Measurements from ENCODE around the gene FGF9.

The FGF9 gene

DNA sequence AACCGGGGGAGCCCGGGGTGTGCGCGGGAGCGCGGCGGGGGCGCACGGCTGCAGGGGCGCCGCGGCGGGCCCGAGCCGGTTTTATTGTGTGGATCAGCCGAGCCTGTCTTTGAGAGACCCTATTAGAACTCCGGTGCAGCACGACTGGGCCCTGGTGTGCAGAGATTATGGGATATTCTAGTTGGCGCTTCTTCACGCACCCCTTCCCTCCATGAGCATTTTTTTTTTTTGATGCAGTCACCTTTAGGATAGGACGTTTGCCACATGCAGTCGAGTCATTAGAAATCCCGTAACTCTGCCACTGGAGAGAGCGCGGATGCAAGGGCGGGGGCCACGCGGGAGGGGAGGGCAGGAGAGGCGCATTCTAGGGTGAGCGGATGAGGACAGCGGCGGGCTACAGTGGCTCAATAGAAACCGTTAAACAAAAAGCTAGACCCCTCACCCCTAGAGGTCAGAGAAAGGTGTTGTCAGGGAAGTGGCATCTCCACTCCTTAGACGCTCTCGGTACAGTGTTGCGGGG, 3.7 kb downstream of the FGF9 start:
- DNase-seq (ENCODE audit: low read depth in 3 of 3) = peak in 1 of 3 experiments; percentile 6

DNA sequence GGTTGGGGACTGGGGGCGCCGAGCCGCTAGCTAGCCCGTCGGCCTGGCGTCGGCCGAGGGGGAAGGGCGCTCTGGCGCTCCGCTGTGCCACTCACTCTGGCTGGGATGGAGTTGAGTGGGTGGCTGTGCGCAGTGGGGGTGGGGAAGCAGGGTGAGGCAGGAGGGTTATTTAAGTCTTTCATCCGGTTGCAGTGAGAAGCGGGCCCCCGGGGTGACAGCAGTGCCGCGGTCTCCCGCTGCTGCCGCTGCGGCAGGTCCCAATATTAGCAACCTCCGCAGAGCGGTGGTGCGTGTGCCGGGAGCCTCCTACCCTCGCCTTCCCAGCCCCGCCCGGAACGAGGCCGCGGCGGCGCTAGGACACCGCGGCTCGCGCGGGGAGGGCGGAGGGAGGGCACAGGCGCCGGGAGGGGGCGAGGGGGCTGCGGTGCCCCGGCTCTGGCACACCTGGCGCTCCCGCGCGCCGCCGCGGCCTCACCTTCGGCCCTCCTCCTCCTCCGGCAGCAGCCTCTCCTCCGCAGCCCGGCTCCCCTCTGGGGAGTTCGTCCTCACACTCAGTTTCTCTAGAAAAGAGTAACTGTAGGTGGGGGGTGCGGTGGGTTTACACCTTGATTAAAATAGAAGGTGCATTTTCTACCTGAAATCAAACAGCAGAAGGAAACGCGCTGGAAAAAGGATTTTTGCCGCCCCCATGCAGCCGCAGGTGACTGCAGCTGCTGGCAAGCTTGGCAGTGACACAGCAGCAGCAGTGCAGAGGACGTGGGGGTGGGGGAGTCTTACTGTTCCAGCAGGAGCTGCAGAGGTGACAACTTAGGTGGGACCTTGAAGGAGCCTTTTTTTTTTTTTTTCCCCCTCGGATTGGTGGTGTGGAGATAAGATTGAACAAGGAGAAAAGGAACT, 4.5 kb downstream of the FGF9 start:
- peak in 1 of 3 experiments; percentile 45 for DNase-seq (ENCODE audit: low read depth in 3 of 3)

DNA sequence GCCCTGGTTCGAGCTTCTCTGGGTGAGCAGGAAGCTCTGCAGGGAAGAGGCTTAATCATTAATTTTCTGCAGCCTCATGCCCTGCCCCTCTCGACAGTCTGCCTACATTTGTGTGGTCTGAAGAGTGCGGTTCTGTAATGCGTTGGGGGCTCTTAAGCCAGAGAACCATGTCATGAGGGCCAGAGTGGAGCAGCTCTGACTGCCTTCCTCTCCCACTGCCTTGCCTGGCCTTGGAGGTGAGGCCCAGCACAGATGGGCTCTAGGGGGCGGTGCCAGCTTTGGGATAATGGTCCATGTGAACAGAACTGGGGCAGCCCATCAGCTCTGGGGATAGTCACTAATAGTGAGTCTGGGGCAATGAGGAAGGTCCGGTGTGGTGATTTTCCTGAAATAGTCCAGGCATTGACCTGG, 5.7 kb downstream of the FGF9 start:
- no peak for DNase-seq (ENCODE audit: low read depth in 3 of 3)

DNA sequence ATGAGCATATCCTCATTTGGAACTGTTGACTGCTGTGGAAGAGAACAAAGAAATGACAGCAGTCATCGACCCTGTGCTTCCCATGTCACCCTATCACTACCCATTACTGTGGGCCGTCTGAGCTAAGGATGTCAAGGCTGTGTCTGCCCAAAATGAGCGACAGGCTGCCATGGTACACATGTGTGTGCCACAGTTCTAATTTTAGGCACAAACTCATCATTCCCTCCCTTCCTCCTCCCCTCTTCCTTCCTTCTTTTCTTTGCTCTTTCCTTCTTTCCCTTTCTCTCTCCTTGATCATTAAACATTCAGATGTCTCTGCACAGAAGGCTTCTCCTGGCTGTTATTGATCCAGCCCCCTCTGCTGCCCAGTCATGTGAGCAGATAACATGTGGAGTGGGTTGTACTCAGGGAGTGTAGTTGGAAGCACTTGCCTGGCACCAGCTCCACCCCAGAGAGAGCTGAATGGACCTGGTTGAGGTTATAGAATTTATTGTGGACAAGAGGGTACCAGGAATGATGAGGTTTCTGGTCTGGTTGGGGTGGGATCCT, 6.3 kb downstream of the FGF9 start:
- no peak for DNase-seq (ENCODE audit: low read depth in 3 of 3)

DNA sequence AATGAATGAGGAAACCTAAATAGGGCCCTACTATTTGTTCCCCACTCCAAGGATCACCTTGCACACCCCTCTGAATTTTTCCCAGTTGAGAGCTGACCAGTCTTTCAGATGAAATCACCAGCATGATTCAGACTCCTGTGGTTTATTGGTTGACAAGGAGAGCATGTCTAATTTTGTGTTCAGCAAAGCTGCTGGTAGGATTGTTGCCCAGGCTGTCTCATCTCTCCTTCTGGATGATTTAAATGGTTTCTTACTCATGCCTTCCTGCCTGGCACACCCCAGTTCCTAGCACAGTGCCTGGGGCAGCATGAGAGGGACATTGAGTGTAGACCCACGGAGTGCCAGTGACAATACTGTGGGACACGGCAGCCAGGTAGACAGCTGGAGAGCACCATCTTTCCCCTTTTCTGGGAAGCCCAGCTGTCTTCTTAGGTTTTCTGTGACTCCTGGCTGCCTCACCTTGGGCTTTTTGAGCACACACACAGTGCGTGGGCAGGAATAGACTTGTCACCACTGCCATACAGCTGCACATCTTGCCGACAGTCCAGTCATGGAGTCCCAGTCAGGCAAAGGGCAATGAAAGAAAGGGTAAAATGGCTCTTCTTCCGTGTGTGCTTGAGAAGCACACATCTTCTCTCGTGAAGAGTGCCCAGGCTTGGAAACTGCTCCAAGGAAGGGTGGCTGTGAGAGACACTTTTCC, 12.3 kb downstream of the FGF9 start:
- DNase-seq (ENCODE audit: low read depth in 3 of 3) = no peak

DNA sequence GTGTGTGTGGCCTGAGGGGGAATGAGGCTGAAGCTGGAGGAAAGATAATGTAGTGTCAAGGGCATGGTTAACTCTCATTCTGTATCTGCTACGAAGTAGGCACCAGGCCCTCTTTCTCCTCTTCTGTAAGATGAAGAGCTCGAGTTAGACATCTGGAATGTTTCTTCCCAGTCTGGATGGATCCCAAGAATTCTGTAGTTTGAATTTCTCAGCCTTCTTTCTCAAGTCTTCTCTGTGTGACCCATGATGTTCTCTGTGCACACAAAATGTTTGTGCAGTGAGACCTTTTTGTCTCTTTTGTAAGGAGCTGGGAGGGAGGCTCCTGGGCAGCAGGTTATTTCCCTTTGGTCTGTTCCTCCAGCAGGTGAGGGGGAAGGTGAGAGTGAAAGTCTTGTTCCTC, 13.7 kb downstream of the FGF9 start:
- no peak for DNase-seq (ENCODE audit: low read depth in 3 of 3)

DNA sequence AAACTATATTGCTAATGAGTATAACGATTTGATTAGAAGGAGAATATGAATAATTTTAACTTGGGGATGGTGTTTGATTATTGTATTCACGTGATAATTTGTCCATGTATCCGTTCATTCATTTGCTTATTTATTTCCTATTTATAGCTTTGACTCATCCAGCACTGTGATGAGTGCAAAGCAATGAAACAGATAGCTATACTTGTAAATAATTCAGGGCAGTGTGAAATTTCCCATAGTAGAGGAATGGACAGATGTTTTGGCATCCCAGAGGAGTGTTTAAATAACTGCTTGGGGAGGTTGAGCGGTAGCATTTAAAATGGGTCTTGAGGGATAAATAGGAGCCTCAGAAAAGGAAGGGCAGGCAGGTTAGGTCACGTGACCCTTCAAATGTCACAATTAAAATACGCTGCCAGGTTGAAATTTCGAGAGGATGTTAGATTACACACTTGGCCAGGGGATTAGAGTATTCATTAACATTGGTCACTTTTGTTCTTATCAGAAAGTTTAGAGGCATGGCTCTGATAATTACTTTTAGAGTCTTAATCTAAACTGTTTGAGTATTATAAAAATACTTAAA, 14.7 kb downstream of the FGF9 start:
- no peak for DNase-seq (ENCODE audit: low read depth in 3 of 3)

DNA sequence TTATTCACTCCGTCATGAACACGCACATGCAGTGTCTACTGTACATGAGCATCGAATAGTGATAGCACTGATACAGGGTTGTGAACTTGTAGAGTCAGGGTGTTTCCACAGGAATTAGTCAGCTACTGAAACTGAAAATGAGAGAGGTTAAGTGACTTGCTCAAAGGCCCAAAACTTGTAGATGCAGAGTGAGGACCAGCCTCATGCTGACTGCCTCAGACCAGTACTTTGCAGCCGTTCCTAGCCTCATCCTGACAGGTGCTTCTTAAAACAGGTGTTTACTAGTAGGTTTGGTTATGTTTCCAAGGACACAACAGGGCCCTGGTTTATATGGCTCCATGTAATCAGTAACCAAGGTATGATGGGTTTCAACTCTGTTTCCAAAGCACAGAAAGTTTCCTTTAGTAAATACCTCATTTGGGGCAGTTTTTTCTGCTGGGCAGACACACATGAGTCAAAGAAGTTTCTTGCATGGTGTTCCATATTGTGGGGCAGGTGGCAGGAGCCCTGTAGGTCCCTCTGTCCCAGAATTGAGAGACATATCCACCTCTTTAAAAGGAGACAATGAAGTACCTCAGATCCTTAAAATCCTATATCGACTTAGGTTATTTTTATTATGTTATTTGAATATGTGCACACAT, 16.0 kb downstream of the FGF9 start:
- peak in 1 of 3 experiments; percentile 11 for DNase-seq (ENCODE audit: low read depth in 3 of 3)

DNA sequence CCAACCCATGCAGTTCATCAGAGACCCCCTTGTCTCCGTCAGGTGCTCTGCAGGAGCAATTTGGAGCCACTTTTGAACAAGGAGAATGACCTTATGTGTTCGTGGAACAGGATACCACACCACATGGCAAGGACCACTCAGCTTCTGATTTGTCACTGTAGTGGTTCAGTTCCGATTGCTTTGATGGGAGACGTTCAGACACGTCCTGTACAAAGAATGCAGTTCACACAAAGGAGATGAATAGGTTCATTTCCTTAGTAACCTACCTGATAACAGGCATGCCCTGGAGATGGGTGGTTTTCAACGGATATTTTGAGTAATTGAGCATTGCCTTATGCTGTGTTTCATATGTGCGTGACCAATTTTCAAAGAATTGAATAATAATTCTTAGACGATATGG, 17.2 kb downstream of the FGF9 start:
- DNase-seq (ENCODE audit: low read depth in 3 of 3) = no peak

DNA sequence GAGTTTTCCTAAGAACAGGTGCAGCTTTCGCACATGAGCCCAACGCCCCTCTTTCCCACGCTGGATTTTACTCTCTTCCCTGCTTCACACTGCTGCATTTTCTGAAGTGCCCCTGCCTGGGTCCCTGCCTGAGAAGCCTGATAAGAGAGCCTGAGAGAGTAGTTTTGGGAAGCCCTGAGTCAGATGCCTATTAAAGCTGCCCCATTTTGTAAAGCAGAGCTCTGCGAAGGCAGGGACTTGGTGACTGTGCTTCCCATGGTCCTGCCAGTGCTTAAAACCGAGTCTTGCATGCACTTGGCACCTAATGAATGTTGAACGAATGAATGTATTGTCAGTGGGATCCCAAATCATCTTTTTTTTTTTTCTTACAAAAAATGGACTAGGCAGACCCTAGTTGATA, 18.2 kb downstream of the FGF9 start:
- DNase-seq (ENCODE audit: low read depth in 3 of 3) = no peak

DNA sequence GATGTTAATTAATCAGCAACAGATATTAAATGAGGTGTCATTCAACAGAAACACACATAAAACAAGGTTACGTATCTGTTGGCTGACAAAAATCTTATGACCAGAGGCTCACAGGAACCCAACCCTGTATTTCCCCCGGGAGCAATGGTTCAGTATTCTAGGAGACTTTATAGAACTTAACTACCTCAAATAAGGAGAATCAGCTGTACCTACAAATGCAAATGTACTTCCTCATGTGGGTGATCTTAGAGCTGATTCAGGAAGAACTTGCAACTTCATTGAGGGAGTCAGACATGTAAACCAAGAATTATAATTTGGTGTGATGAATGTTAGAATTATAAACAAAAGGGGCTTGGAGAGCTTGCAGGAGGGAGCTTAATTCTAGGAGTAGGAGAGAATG, 20.1 kb downstream of the FGF9 start:
- DNase-seq (ENCODE audit: low read depth in 3 of 3) = no peak

DNA sequence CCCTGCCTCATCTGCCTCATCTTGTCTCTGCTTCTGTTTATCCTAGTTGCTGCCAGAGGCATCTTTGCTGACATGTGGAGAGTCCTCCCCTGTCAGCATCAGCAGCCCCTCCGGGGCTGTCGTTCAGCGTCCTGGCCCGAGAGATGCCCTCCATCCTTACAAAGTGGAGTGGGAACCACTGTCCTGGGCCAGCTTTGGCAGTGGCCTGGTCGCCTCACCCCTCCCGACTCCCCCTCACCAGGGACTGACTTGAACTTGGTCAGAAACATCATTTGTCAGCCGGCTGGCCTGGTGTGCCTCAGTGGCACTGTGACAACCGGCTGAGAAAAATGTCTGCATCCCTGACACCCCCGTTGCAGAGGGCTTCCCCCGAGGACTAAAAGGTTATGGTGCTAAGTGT, 20.6 kb downstream of the FGF9 start:
- DNase-seq (ENCODE audit: low read depth in 3 of 3) = no peak

DNA sequence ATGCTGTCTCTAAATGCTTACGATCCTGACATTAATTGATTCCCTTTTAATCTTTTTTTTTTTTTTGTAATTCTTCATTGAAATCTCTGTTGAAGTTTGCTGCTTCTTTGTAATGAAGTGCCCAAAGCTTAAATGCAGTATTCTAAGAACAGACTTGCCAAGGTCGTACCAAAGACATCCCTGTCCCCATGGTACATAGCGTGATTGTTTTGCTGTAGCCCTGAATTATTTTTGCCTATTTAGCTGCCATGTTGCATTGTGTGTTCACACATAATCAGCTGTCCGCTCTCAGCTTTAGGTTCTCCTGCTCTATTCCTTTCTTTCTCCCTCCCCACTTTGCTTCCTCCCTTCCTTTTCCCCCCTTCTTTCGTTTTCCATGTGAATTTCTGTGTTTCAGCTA, 21.1 kb downstream of the FGF9 start:
- DNase-seq (ENCODE audit: low read depth in 3 of 3) = no peak

DNA sequence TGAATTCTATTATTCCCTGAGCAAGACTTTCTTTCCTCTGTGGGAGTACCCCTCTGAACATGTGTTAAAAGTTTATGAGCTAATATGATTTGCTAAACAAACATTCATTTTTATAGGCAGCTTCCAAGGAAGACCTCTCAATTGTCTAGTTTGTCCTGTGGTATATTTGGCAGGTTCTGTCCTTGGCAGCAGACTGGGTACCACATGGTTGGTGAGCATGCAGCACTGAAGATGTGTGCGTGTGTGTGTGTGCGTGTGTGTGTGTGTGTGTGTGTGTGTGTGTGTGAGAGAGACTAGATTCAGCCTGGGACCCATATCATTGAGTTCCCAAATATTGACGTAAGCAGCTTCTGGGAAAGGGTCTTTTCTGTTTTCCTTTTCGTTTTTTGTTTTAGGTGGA, 24.0 kb downstream of the FGF9 start:
- DNase-seq (ENCODE audit: low read depth in 3 of 3) = no peak

DNA sequence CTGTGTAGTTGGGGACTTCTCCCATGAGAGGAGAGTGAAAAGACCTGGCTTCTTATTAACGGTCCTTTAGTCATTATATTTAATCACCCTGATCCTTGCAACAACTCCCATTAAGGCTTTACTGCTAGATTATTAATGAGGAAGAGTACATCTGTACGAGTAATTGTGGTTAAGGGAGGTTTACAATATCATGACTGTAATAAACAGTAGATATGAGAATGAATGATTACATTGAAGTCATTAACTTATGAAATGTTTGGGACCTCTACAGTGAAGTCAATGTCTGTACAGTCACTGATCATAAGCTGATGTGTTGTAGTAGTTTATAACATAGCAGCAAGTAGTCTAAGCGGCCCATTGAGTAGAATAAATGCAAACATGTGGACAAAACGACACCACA, 24.7 kb downstream of the FGF9 start:
- DNase-seq (ENCODE audit: low read depth in 3 of 3) = no peak

DNA sequence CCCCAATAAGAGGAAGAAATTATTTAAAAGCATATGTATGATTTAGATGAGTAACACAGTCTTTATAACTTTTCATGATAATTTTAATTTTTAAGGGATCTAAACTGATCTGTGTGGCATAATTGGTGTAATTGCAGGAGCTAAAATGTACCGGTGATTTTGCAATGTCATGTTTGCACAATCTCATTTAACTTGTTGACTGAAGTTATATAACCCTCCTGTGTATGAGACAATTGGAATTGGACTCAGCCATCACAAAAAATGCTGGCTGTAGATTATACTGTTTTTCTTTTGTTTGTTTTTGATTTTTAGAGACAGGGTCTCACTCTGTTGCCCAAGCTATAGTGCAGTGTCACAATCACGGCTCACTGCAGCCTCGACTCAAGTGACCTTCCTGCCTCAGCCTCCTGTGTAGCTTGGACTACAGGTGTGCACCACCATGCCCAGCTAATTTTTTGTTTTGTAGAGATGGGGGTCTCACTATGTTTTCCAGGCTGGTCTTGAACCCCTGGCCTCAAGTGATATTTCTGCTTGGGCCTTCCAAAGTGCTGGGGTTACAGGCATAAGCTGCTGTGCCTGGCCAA, 26.1 kb downstream of the FGF9 start:
- DNase-seq (ENCODE audit: low read depth in 3 of 3) = no peak

DNA sequence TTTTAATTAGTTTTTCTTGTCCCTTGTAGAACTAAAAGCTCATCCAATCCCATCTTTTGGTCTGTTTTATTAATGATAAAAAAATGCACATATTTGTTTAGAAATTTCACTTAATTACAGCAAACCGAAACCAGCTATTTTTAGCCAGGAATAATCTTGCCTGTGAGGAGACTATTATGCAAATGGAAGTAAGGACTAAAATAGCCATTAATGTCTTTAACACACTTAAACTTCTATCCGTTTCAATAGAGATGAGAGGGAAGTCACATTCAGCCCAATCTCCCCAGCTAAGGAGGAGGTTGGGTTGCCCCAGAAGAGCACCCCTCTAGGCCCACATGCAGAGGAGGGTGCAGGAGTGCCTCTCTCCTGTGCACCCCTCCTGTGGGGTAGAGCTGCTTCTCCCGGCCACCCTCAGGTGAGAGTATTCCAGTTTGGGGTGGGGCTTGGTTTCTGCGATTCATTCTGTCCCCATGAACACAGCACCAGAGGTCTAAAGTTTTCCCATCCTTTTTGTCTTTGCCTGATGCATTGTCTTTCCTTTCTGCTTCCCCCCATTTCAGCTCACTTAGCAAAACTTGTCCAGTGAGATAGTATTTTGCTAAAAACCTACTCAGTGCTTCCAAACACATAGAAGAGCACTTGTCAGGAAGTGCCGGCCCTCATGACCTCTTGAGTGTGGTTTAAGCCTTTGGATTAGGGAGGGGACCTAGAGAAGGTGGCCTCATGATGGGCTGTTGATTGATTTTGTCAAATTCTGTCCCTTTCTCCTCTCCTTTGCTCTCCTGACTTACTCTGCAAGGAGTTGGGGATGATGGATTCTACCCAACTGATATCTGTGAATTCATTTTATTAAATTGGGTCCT, 28.2 kb downstream of the FGF9 start:
- DNase-seq (ENCODE audit: low read depth in 3 of 3) = no peak

DNA sequence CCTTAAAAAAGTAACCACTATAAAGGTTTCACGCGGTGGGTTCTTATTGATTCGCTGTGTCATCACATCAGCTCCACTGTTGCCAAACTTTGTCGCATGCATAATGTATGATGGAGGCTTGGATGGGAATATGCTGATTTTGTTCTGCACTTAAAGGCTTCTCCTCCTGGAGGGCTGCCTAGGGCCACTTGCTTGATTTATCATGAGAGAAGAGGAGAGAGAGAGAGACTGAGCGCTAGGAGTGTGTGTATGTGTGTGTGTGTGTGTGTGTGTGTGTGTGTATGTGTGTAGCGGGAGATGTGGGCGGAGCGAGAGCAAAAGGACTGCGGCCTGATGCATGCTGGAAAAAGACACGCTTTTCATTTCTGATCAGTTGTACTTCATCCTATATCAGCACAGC, 30.6 kb downstream of the FGF9 start:
- no peak for DNase-seq (ENCODE audit: low read depth in 3 of 3)

DNA sequence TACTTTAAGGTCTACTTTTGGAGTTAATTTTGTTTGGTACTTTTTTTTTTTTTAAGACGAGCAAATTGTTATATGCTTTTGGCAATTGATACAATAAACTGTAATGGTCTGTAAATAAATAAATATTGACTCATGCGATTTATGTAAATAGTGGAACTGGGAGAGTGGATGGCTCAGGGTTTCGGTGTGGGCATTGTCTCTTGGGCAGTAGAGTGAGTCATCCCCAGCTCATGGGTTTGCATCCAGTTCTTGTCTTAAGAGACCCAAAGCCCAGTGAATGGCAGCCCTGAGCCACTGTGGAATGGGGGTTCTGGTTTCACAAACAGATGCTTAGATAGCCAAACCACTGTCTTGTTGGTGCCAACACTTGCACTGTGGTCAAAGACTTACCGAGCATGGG, 33.0 kb downstream of the FGF9 start:
- DNase-seq (ENCODE audit: low read depth in 3 of 3) = no peak

DNA sequence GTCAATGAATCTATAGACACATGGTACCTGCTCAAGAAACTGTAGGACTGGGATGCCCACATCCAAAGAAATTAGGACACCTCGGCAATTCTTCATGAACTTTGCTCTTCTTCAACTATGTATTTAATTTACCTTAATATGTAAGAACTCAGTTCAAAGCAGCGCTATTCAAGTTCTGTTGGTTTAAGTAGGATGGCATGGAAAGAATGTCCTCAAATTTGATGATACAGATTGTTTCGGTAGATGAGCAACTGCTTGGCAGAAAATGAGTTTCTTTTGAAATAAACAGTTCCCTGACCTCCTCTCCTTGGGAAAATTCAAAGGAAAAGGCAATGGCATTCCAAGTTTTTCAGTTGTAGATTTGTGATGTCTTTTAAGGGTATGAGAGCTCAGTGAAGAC, 36.7 kb downstream of the FGF9 start:
- DNase-seq (ENCODE audit: low read depth in 3 of 3) = no peak

DNA sequence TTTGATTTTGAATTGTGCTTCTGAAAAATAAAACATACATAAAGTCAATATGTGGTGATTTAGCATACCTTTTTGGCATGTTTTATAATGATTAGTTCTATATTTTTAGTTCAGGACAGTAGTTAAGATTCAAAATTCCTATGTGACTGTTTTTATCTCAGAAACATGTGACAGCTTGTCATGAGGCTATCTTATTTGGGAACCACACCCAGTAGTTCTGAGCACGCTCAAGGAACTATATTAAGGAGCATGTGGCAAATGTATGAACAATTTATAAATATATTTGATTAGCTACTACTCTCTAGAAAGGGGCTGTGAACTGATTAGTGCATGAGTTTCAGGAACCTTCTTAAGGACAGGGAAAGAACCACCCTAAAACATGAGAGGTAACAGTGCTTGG, 38.8 kb downstream of the FGF9 start:
- DNase-seq (ENCODE audit: low read depth in 3 of 3) = no peak

Data from stimulated activated CD4-positive, alpha-beta T cell treated with anti-CD3 and anti-CD28 coated beads, TNF-alpha, amount 100 ng/mL, for 24 hours (primary cell).